Stimulated activated CD8-positive, alpha-beta memory T cell treated with anti-CD3 and anti-CD28 coated beads, Interleukin-7, amount 100 ng/mL, for 4 hours (primary cell): ENCODE data around the gene PAN3.

Experiments
- DNase-seq, 2 donors: peaks; one replicate each; pipeline ENCODE4 v3.0.0-alpha.2; 2020; ENCODE audit warnings: low read depth in 2 of 2

Gene PAN3

DNA sequence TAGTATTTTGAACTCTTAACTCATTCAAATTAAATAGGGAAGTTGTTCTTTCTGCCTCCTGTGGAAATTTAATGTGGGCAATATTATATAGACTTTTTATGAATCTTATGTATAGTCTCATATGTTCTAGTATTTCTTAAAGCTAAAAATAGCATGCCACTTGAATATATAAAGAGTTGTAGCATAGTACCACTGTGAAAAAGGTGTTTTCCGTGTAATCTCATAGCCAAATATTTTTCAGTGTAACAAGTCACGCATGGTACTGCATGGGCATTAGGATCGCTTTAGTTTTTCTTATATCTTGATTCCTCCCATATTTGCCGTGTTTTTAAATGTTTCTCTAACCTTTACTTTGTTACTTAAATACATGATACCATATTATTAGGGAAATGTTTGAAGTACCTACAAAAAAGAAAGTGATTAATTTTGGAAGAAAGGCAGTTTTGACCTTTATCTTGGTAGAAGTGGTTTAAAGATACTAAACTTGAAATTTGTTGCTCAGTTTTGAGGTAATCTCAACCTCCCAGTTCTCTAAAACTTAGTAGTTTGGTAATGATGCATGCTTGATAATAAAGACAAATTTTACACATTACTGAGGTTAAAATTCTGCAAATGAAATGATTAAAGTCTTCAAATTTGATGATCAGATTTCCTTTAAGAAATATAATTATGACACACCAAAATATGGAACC, 81.2 kb downstream of the PAN3 start:
- no peak for DNase-seq

DNA sequence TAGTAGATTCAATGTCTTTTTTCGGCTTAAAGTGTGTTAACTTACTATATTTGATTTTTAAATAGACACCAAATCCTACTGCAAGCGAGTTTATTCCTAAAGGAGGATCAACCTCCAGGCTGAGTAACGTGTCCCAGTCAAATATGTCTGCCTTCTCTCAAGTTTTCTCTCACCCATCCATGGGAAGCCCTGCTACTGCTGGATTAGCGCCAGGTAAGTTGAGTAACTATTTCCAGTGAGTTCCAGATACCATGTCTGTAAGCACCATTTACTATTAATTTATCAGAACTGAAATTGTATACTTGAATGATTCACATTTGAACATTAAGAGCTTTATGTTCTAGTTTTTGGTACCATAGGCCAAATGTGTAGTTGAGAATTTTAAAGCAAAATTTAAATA, 81.8 kb downstream of the PAN3 start:
- no peak for DNase-seq

DNA sequence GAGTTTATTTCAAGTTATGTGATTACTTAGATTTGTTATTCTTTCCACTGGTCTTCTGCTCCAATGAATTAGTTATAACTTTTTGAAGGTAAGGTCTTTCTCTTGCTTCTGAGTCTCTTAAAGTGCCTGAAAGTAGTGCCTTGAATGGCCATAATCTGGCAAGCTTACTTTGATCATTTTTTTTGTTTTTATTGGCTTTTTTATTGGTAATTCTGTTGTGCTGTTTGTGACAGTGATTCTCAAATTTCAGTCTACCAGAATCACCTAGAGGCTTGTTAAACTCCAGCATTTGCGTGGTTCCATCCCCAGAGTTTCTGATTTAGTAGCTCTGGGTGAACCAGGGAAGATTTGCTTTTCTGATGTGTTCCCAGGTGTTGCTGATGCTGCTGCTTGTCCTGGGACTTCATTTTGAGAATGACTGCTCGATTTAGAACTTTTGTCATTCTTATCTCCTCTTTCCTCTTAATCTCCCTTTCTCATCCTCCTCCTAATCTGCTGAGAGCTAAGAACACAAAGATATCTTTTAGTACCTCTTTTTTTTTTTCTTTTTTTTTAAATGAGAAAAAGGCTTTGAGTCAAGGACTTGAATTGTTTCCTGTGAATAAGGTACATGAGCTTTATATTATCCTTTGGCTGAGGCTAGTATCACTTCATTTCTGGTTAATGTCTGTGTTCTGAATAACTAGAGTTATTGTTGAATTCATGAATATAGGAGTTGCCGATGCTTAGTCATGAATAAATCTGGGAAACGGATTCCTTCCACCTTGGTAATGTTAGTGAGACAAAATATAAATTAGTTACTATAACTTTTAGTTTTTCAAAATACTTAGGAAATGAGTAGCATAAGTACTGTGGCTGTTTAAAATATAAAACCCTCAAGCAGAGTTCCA, 91.4 kb downstream of the PAN3 start:
- DNase-seq = no peak

GRCh38 chr13:28231642-28232041, 93.3 kb downstream of the PAN3 start:
- no peak for DNase-seq

- DNase-seq = no peak
These were observed 99.6 kb downstream of the PAN3 start for GRCh38 chr13:28237944-28238343.

DNA sequence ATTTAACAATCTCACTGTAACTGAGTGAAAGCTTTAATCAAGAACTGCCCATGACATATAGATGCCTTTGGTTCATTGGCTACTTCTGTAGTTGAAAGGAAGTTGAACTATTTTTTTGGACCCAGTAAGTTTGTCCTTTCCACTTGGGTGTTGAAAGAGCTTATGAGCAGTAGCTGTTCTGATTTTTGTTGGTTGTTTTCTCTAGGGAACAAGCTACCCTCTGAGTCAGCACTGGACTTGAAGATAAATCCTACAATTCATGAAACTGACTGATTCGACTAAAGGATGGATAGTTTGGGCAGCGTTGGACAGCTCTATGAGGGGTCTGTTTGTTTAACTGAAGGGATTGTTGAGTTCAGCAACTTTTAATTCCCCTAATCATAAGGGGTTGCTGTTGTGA, 101.0 kb downstream of the PAN3 start:
- DNase-seq = no peak

DNA sequence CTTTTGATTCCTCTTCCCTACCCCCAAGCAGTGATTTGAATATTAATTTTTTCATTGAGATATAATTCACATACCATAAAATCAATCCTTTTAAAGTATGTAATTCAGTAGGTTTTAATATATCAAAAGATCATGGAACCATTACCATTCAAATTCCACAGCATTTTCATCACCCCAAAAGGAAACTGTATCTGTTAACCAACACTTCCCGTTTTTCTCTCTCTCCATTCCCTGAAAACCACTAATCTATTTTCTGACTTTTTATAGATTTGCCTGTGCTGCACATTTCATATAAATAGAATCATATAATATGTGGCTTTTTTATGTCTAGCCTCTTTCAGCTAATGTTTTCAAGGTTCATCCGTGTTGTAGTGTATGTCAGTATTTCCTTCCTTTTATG, 107.1 kb downstream of the PAN3 start:
- no peak for DNase-seq

DNA sequence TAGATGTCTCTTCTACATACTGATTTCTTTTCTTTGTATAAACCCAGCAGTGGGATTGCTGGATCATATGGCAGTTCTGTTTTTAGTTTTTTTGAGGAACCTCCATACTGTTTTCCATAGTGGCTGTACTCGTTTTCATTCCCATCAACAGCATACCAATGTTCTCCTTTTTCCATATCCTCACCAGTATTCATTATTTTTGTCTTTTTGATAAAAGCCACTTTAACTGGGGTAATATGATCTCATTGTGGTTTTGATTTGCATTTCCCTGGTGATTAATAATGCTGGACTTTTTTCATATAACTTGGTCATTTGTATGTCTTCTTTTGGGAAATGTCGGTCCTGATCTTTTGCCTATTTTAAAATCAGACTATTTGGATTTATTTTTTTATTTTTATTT, 108.5 kb downstream of the PAN3 start:
- no peak for DNase-seq

DNA sequence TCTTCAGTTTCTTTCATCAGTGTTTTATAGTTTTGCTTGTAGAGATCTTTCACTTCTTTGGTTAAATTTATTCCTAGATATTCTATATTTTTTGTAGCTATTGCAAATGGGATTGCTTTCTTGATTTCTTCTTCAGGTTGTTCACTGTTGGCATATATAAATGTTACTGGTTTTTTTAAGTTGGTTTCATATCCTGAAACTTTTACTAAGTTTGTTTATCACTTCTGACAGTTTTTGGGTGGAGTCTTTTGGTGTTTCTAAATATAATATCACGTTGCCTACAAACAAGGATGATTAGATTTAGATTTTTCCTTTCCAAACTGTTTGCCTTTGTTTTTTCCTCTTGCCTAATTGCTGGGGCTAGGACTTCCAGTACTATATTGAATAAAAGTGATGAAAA, 109.7 kb downstream of the PAN3 start:
- DNase-seq = no peak

DNA sequence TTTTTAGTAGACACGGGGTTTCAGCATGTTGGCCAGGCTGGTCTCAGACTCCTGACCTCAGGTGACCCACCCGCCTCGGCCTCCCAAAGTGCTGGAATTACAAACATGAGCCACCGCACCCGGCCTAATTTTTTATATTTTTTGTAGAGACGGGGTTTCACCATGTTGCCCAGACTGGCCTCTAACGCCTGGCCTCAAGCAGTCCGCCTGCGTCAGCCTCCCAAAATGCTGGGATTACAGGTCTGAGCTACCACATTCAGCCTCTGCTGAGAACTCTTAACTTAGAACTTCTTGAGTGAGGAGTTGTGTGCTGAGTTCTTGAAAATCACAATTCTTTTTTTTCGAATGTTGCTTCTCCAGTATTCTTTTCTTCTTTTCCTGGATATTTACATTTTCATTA, 112.2 kb downstream of the PAN3 start:
- DNase-seq = no peak

- no peak for DNase-seq
These were observed 113.1 kb downstream of the PAN3 start for GRCh38 chr13:28251466-28251865.

DNA sequence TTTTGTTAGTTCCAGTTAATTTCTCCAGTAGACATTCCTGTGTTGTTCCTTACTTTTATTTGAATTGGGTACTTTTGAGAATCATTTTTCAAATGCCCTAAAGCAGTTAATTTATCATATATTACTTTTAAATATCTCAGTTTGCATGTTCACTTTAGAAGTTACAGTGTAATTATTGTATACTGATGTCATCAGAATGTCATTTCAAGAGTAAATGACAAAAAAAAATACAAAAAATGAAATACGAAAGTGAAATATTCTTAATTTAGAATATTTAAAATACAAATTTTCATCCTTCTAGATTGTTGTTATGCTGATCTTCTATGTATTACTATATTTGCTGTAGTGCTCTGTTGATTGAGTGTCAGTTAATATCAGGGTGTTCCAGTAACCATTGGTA, 114.2 kb downstream of the PAN3 start:
- DNase-seq = no peak

GRCh38 chr13:28257305-28257704, 119.0 kb downstream of the PAN3 start:
- no peak for DNase-seq

- DNase-seq = no peak
These were observed 120.1 kb downstream of the PAN3 start for GRCh38 chr13:28258417-28258816.

- DNase-seq = no peak
These were observed 129.2 kb downstream of the PAN3 start for GRCh38 chr13:28267497-28267896.

- no peak for DNase-seq
These were observed 130.5 kb downstream of the PAN3 start for GRCh38 chr13:28268800-28269223.

GRCh38 chr13:28271056-28271840, 132.9 kb downstream of the PAN3 start:
- DNase-seq = no peak

GRCh38 chr13:28273919-28274318, 135.6 kb downstream of the PAN3 start:
- no peak for DNase-seq

- DNase-seq = no peak
These were observed 144.1 kb downstream of the PAN3 start for GRCh38 chr13:28282451-28282850.

- no peak for DNase-seq
These were observed 145.3 kb downstream of the PAN3 start for GRCh38 chr13:28283600-28283999.

GRCh38 chr13:28286263-28286662, 147.9 kb downstream of the PAN3 start:
- DNase-seq = no peak

GRCh38 chr13:28297341-28297740, 159.0 kb downstream of the PAN3 start:
- no peak for DNase-seq
